Transverse colon (tissue), 4 donors: ENCODE data around the gene SARDH.

Experiments
- POLR2AphosphoS5 ChIP-seq, 3 donors: sonication (generic); formaldehyde crosslinking; IDR thresholded peaks; one replicate each; pipeline ENCODE4 v1.6.1; 2016; ENCODE audit warnings: antibody characterized with exemption in 3 of 3
- TF ChIP-seq, protein P1 (sequence below), 5 experiments: fragments of 200-600 bp in 3 of 5; fragments of 450-650 bp in 2 of 5; sonication (generic) in 3 of 5; IDR thresholded peaks; 1 replicate in 2 of 5; 2 replicates in 3 of 5; pipeline ENCODE4 v1.5.1; 2016 to 2017; ENCODE audit warnings: antibody characterized with exemption in 5 of 5, inconsistent platforms in 3 of 5, mild to moderate bottlenecking in 2 of 5, moderate library complexity in 1 of 5

DNA sequence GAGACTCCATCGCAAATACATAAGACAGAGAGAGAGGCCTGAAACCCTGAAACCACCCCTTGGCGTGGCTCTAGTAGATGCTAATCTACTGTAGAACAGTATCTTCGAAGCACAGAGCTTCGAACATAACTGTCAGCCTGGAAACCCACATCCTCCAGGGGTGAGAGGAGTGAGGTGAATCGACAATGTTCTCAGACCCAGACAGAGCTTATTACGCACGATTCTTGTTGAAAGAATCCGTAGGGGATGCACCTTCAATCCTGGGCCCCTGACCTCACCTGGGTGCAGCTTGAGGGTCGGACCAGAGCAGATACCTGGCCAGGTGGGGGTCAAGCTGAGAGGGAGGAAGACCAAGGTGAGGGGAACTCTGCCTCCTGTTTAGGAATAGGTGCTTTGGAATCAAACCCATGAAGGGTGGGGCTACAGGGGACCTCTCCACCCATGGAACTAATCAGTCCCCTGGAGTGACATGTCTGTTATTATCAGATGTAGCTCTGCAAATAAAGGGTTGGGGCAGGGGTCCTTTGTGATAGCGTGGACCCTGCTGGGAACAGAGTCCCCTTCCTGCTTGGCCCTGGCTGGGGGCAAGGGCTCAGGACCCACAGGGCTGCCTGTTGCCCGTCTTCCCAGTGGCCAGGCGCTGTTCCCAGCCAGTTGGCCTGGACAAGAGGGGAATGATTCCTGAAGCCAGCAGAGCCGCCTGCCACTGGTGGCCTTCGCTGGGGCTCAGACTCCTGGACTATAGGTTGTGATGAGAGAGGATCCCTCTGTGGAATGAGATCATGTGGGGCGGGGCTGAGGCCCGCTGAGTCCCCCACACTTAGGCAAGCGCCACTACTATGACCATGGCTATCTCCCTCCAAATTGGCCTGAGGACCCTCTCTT lies 60.8 kb downstream of the SARDH start:
- TF ChIP-seq, protein P1, sequence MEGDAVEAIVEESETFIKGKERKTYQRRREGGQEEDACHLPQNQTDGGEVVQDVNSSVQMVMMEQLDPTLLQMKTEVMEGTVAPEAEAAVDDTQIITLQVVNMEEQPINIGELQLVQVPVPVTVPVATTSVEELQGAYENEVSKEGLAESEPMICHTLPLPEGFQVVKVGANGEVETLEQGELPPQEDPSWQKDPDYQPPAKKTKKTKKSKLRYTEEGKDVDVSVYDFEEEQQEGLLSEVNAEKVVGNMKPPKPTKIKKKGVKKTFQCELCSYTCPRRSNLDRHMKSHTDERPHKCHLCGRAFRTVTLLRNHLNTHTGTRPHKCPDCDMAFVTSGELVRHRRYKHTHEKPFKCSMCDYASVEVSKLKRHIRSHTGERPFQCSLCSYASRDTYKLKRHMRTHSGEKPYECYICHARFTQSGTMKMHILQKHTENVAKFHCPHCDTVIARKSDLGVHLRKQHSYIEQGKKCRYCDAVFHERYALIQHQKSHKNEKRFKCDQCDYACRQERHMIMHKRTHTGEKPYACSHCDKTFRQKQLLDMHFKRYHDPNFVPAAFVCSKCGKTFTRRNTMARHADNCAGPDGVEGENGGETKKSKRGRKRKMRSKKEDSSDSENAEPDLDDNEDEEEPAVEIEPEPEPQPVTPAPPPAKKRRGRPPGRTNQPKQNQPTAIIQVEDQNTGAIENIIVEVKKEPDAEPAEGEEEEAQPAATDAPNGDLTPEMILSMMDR (IDR thresholded peaks at IDR 0.05), result no peak
- no peak for TF ChIP-seq POLR2AphosphoS5 (IDR thresholded peaks at IDR 0.05)
